ENCODE results near the gene ARHGEF40.

Gene ARHGEF40

GRCh38 chr14:21060614-21061346 is 9.3 kb upstream of the ARHGEF40 start:
- no peak for DNase-seq

DNA sequence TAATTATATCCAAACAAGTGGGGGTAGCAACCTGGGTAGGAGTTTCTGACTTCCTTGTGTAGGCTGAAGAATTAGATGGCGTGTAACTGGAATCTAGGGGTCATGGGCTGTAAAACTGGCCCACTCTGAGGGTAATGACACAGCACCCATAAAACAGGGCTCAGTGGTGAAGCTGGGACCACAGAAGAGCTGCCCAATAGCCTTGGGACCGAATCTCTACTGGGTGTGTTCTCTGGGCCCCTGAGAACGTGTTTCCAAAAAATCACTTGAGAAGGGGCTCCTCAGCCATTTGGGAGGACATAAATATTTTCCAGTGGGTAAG is 8.8 kb upstream of the ARHGEF40 start:
- DNase-seq, result no peak

GRCh38 chr14:21063479-21063878 is 6.6 kb upstream of the ARHGEF40 start:
- DNase-seq, result no peak

- DNase-seq, result no peak
Measured at GRCh38 chr14:21066882-21067502, 3.1 kb upstream of the ARHGEF40 start.

- DNase-seq, result peak; percentile 70
Measured at GRCh38 chr14:21068521-21069387, 1.4 kb upstream of the ARHGEF40 start.

DNA sequence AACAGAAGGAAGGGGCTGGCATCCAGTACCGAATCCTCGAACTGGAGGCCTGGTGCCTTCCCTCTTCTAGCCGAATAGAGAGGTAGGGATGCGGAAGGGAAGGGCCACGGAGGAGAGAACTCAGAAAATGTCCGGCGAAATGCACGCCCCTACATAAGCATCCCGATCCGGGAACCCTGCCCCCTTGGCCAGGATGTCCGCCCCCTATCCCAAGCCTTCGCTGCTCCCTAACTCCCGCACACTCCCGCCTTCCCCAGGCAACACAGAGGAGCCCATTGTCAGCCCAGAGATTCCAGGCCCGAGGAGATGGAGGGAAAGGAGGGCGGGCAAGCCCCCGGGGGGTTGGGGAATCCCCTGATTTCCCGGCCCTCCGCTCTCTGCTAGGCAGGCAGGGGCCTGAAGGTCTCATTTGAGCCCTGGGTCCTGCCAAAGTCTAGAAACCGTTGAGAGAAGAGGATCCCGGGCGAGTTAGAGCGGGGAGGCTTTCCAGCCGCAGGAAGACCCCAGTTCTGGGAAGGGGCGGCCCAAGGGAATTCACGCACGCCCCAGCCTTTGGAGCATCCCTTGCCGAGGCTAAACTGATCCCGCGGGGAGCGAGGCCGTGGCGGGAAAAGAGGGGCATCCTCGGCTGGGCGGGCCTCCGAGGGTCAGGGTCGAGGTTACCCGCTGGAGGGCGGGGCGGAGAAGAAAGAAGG is 569 bp upstream of the ARHGEF40 start:
- peak; percentile 87 for DNase-seq

DNA sequence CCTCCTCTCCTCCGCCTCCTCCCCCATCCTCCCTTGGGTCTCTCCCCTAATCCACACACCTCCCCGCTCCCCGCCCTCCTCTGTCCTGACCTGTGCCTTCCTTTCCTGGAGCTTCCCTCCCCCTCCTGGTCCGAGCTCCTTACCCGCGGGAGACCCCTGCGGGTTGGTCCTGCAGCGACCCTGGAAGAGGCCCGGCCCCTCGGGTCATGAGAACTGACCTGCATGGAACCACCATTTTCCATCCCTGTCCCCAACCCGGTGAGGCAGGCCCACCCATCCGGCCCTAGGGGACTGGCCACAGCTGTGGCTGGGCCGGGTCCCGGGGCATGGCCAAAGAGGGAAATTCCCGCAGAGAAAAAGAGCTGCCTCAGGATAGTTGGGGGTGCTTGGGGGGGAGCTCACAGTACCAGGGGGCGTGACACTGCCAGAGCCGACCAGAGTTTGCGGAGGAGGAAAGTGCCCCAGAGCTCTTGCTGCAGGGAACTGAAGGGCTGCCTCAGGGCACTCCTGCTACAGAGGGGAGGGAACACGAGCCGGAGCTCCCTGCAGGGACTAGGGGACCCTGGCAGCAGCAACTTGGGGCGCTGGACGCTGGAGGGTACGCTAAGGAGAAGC is 613 bp downstream of the ARHGEF40 start:
- DNase-seq, result no peak

GRCh38 chr14:21071225-21072030 is 1.3 kb downstream of the ARHGEF40 start:
- DNase-seq, result peak; percentile 97

GRCh38 chr14:21072031-21072473 is 1.9 kb downstream of the ARHGEF40 start:
- DNase-seq, result no peak

GRCh38 chr14:21072781-21073339 is 2.8 kb downstream of the ARHGEF40 start:
- no peak for DNase-seq

- no peak for DNase-seq
Measured at GRCh38 chr14:21073921-21074320, 3.8 kb downstream of the ARHGEF40 start.

- no peak for DNase-seq
Measured at GRCh38 chr14:21074398-21075272, 4.5 kb downstream of the ARHGEF40 start.

DNA sequence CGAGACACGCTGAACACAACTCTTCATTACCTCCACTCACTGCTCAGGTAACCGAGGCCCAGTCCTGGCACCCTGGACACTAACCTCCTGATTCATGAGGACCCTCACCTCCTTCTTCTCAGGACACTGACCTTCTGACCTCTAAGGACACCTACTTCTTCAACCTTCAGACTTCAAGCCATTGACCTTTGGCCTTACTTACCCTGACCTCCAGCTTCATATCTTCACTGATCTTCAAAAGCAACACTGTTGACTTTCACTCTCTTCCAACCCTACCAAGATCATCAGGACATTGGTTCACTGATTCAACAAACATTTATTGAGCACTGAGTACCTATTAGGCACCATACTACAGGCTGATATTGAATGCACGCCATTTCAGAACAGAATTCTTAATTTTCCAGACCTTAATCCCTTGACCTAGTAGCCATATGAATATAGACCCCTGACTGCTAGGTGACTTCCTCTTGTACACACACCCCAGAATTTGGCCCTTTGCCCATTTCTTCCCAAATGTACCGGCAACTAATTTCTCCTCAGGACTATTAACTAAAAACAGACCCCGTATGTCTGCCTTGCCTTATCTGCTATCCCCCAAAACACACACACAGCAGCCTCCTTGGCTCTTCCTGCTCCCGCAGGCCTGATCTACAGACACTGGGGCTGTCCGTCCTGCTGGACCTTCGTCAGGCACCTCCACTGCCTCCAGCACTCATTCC is 5.8 kb downstream of the ARHGEF40 start:
- no peak for DNase-seq

- DNase-seq, result peak; percentile 12
Measured at GRCh38 chr14:21077672-21078071, 7.6 kb downstream of the ARHGEF40 start.

- DNase-seq, result peak; percentile 12
Measured at GRCh38 chr14:21078287-21078686, 8.2 kb downstream of the ARHGEF40 start.

GRCh38 chr14:21078726-21079125 is 8.6 kb downstream of the ARHGEF40 start:
- peak; percentile 19 for DNase-seq

DNA sequence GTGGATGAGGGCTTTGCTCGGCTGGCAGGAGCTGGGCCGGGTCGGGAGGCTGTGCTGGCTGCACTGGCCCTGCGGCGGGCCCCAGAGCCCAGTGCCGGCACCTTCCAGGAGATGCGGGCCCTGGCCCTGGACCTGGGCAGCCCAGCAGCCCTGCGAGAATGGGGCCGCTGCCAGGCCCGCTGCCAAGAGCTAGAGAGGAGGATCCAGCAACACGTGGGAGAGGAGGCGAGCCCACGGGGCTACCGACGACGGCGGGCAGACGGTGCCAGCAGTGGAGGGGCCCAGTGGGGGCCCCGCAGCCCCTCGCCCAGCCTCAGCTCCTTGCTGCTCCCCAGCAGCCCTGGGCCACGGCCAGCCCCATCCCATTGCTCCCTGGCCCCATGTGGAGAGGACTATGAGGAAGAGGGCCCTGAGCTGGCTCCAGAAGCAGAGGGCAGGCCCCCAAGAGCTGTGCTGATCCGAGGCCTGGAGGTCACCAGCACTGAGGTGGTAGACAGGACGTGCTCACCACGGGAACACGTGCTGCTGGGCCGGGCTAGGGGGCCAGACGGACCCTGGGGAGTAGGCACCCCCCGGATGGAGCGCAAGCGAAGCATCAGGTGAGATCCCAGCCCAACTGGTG is 11.5 kb downstream of the ARHGEF40 start:
- DNase-seq, result peak; percentile 29

DNA sequence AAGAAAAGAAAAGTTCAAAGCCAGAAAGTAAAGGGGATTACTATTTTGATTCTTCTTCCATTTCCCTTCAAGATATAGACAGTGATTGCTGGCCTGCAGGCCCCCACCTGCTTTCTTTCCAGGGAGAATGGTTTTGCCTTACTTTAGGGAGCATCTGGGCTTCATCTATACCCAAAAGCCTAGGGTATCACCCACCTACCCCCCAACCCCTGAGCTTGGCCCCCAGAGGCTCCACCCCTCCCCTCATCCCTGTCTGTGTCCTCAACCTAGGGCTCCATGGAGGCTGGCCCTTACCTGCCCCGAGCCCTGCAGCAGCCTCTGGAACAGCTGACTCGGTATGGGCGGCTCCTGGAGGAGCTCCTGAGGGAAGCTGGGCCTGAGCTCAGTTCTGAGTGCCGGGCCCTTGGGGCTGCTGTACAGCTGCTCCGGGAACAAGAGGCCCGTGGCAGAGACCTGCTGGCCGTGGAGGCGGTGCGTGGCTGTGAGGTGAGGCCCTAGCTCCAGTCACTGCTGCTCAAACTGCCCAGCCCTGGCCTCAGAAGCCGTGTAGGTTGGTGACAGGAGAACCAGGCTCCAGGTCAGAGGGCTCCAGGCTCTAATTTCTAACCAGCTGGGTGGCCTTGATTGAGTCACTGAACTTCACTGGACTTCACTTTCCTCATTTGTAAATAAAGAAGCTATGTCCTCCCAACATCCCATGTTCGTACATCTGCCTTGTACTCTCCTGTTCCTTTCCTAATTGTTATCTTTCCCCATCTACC is 13.6 kb downstream of the ARHGEF40 start:
- peak; percentile 24 for DNase-seq

Measured in left hindlimb (tissue), 1 donor.